ENCODE measurements around the gene BASP1.

- no peak for TF ChIP-seq CTCF (IDR thresholded peaks at IDR 0.05)
- no peak for TF ChIP-seq POLR2A (IDR thresholded peaks at IDR 0.05)
Measured at GRCh38 chr5:17180864-17181723, 36.3 kb upstream of the BASP1 start.
